HG02759 (cell line): Measurements from ENCODE around the gene ABCB7.
"Not testable (repeated sequence)": the region's sequence is repeated elsewhere in the genome, so short reads cannot be mapped to it uniquely, and the experiment has no call there.

Experiments
- ATAC-seq: cut with Tn5 transposase; IDR thresholded peaks from one replicate; pipeline ENCODE4 v1.9.1; 2021; ENCODE audit warnings: mild to moderate bottlenecking, moderate library complexity; ENCODE audit not compliant: unreplicated experiment

Gene ABCB7

DNA sequence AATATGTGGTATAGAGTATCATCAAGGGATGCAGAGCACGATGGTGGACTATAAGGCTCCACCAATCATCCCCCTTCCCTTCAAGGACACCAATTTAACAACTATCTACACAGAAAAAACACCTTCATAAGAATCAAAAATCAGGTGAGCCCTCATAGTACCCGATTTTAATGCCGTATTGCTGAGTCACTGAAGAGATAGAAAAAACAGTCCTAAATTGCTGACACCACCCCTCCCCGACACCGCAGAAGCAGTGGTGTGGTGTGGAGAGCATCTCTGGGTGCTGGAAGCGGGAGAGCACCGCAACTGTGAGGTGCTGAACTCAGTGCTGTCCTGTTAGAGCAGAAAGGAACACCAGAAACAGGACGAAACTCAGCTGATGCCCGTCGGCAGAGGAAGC is 49.3 kb downstream of the ABCB7 start:
- no peak for ATAC-seq

GRCh38 chrX:75096331-75096730 is 59.8 kb downstream of the ABCB7 start:
- no peak for ATAC-seq

- no peak for ATAC-seq
Measured at GRCh38 chrX:75086731-75087195, 69.3 kb downstream of the ABCB7 start.

DNA sequence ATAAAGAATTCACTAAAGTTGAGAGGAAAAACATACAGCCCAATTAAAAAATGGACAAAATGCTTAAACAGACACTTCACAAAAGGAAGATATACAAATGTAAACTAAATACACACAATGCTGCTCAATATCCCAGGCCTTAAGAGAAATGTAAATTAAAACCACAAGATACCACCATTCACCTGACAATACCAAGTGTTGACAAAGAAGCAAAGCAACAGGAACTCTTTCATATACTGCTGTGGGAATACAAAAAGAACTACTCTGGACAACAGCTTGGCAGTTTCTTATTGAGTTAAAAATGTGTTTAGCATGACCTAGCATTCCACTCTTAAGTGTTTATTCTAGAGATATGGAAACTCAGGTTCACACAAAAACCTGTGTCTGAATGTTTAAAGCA is 71.3 kb downstream of the ABCB7 start:
- ATAC-seq = no peak

- ATAC-seq = no peak
Measured at GRCh38 chrX:75076429-75076828, 79.7 kb downstream of the ABCB7 start.

GRCh38 chrX:75074475-75074874 is 81.6 kb downstream of the ABCB7 start:
- no peak for ATAC-seq

- no peak for ATAC-seq
Measured at GRCh38 chrX:75071334-75071733, 84.7 kb downstream of the ABCB7 start.

GRCh38 chrX:75067931-75068330 is 88.2 kb downstream of the ABCB7 start:
- ATAC-seq = no peak

DNA sequence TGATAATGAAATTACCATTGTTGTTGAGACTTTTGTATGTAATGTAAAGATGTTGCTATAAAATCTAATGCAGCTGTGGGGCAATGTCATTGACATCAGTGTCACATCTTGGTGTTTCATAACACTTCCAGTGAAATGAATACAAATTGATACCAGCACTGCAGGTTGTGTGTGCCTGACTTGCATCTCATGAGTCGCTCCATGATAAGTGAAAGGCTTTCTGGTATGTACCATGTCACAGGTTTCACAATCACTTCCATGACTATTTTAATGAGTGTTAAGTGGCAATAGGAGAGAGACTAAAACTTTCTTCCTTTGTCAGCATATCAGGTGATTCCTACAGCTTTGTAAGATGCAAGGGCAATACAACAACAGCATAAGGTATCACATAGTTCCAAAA is 94.4 kb downstream of the ABCB7 start:
- ATAC-seq = no peak

GRCh38 chrX:75051047-75051446 is 105.0 kb downstream of the ABCB7 start:
- ATAC-seq = no peak

DNA sequence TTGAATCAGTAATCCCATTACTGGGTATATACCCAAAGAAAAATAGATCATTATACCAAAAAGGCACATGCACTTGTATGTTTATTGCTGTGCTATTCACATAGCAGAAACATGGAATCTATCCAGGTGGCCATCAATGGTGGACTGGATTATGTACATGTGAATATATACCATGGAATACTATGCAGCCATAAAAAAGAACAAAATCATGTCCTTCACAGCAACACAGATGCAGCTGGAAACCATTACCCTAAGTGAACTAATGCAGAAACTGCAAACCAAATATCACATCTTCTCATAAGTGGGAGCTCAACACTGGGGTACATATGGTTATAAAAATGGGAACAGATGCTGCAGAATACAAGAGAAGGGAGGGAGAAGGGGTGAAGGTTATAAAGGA is 110.7 kb downstream of the ABCB7 start:
- ATAC-seq = no peak

DNA sequence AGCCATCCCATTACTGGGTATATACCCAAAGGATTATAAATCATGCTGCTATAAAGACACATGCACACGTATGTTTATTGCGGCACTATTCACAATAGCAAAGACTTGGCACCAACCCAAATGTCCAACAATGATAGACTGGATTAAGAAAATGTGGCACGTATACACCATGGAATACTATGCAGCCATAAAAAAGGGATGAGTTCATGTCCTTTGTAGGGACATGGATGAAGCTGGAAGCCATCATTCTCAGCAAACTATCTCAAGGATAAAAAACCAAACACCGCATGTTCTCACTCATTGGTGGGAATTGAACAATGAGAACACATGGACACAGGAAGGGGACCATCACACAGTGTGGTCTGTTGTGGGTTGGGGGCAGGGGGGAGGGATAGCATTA is 111.9 kb downstream of the ABCB7 start:
- not testable (repeated sequence) for ATAC-seq

DNA sequence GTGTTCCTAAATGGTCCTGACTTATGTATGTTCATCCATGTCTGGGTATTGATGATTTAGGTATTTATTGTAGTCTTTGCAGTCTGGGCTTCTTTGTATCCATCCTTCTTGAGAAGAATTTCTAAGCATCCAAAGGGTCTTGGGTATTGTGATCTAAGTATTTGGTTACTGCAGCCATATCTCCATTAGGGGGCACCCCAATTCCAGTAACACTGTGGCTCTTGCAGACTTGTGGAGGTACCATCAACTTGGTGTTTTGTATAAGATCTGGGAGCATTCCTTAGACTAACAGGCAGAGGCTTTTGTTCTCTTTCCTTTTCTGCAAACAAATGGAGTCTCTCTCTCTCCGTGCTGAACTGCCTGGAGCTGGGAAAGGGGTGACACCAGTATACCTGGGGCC is 117.2 kb downstream of the ABCB7 start:
- ATAC-seq = no peak
